ENCODE data around the gene OR2G2.

OR2G2 gene, protein sequence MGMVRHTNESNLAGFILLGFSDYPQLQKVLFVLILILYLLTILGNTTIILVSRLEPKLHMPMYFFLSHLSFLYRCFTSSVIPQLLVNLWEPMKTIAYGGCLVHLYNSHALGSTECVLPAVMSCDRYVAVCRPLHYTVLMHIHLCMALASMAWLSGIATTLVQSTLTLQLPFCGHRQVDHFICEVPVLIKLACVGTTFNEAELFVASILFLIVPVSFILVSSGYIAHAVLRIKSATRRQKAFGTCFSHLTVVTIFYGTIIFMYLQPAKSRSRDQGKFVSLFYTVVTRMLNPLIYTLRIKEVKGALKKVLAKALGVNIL

DNA sequence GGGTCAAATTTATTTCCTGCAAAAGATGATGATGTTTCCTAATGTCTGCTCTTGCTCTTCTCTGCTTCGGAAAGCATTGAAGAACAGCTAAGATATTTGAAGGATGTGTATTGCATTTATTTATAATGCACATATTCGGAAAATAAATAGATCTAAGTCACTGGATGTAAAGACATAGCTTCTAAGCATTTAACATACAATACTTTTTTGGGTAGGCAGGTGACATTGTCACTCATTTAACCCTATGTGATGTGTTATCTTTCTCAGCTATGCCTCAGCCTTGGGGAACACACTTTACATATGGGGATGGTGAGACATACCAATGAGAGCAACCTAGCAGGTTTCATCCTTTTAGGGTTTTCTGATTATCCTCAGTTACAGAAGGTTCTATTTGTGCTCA, at the start of gene OR2G2:
Gene OR2G2 (plus strand): TSS at position 301 of the 400 bp plus-strand sequence. CDS start 0 bp downstream, at position 301.
- DNase-seq (ENCODE audit: low read depth in 2 of 2) = no peak

DNA sequence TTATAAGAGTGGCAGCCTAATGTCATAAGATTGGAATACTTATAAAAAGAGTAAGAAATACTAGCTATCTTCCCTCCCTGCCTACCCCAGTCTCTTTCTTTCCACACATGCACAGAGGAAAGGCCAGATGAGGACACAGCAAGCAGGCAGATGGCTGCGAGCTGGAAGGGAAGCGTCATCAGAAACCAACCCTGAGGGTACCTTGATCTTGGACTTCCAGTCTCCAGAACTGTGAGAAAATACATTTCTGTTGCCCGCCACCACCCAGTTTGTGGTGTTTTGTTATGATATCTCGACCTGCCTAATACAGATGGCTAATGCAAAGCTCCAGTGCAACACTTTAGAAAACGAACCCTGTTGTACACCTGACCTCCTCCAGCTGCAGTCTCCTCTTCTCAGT, 49.6 kb upstream of the OR2G2 start:
- DNase-seq (ENCODE audit: low read depth in 2 of 2) = no peak

DNA sequence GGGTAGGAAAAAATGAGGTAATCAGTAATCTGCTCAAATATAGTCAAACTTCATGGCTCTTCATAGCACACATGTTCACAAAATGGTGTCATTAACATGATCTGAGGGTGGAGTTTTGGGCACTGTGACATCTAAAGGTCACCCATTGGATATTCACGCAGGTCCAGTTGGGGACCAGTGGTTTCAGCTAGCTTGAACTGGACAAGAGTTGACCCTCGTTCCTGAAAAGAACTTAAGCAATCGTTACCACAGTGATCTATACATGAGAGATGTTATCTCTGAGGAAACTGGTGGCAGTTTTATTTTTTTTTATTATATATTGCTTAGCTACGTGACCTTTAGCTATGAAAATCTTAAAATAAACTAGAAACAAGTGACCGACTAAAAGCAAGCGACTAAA, 48.9 kb upstream of the OR2G2 start:
- DNase-seq (ENCODE audit: low read depth in 2 of 2) = no peak

DNA sequence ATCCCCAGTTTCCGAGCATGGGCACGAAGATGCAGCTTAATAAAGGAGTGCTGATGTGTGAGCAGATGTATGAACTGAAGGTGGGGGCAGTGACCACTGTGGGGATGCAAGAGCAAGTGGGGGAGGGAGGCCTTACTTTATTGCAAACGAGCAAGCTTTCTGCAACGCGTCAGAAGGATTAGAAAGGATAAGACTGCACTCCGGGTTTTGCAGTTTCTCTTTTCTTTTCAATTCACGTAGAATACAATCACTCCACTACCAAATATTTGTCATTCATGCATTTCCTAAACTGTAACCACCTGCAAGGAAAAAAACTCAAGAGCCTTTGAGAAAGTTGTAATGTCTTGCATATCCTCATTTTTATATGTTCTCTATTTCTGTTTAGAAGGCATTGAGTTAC, 47.6 kb upstream of the OR2G2 start:
- no peak for DNase-seq (ENCODE audit: low read depth in 2 of 2)

DNA sequence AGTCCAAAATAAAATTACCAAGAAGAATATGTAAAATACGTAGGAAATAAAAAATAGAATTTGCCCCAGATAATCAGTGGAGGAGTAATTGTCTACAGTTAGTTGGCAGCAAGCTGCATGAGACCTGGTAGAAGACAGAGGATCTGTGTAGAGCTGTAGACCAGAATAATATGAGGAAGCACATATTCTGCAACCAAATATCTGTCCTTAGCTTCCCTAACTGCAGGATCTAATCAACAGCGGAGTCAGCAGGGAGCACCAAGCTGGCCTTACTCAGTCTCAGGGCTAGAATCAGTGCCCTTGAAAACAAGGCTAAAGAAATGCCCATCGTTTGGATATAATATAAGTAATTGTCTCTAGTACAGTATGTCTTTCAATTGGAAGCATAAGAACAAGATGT, 45.3 kb upstream of the OR2G2 start:
- no peak for DNase-seq (ENCODE audit: low read depth in 2 of 2)

DNA sequence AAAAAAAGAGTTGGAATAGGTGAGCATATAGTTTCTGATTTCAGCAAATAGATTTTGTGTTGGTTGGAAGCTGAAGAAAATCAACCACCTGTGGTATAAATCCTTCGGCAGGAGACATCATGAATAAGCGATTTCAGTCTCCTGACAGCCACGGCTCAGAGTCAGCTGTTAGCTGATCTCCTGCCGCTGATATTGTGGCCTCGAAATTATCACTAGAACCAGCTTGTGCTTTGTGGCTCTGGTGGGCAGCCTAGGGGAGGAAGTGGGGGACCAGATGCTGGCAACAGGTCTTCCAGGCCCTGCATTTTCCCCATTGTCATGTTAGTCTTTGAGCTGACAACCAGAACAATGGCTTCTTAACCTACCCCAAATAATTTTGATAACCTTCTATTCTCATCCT, 40.1 kb upstream of the OR2G2 start:
- no peak for DNase-seq (ENCODE audit: low read depth in 2 of 2)

DNA sequence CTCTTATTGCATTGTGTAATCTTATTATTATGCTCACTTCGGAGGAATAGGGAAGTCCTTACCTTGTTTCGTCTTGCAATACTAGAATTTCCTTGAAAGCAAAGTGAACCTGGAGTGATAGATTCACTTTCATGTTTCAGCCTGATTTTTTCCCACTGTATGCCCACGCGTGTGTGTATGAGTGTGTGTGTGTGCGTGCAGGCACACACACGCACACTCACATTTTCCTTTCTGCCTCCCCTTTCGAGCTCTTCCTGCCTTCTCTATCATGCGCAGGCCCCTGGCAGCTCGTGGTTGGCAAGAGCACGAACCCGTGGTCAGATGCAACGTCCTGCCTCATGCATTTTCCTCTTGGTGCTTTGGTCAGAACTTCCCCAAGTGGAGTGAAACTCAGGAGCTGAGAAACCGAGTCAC, 39.4 kb upstream of the OR2G2 start, which contains the start of gene GCSAML:
Gene GCSAML (plus strand): TSS at position 366 of the 414 bp plus-strand sequence. CDS start 58 bp downstream, outside the sequence.
- DNase-seq (ENCODE audit: low read depth in 2 of 2) = no peak

DNA sequence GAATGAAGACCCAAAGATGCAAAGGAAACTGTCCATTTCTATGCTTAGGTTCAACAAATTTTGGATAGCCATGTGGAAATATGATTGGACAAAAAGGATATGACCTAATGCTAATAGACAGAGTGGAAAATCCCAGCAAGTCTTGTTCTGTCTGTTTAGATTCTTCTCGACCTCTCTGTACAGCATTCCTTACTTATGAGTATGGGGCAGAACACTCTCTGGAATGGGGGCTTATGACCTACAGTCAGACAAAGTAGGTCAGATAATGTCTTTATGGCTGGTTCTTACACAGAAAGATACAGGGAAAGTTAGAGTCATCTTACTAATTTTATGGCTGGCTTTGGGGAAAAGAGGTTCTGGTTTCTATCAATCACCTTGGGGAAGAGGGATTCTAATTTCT, 36.4 kb upstream of the OR2G2 start:
- DNase-seq (ENCODE audit: low read depth in 2 of 2) = no peak

DNA sequence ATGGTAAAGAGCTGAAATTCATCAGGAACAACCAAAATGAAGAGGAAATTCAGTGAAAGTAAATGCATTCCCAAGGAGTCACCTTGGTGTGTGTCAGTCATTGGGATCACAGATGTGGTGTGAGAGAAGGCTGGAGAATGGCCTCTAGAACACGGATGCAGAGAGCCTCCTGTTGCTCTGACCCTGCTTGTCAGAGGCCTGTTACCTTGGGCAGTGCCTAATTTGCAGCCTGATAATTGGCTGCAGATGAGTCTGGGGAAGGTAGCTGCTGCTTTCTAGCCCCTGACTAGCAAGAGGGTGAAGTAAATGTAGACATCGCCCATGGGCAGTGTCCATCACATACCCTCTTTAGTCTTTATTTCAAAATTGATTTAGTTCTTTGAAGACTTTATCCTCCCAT, 35.9 kb upstream of the OR2G2 start:
- no peak for DNase-seq (ENCODE audit: low read depth in 2 of 2)

DNA sequence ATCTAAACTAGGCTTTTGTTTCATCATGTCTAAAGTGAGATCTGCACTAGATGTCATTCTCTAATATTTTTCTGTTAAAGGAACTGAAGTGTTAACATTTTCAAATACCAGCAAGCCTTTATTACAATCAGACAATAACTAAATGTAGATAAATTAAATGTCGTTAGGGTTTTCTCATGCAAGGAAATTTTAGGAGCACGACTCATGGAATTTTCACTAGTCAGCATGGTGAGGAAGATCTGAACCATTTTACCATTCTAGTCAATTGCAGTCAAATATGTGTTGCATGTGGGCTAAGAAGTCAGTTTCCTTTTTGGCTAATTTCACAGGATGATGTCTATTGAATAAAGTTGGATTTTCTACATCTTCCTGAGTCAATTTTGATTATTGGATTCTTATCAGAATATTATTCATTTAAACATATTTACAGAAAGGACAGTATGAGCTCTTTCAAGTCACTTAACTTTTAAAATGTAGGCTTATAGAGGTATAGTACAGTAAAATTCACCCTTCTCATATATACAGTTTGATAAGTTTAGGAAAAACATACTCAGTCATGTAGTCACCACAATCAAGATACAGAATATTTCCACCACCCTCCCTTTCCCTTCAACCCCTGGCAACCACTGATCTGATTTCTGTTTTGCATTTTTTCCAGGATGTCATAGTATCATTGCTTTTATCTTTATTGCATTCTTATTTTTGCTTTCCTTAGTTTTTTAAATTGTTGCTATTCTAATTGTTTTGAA, 30.1 kb upstream of the OR2G2 start:
- DNase-seq (ENCODE audit: low read depth in 2 of 2) = no peak

DNA sequence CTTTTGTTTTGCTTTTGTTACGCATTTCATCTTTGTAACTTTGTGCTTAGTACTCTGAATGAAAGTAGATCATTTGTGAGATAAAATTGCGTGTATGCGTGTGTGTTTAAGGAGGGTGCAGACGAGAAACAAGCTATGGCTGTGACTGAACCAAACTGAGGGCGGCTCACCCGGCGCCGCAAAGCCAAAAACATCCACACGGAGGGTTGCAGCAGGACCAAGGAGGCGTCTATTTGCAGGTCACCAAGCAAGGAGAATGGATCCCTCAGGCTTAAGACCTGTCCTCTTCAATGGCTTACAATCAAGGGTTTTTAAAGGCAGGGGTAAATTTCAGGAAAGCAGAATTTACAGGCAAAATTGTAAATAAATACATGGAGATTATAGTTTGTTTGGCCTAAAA, 26.4 kb upstream of the OR2G2 start:
- DNase-seq (ENCODE audit: low read depth in 2 of 2) = no peak

DNA sequence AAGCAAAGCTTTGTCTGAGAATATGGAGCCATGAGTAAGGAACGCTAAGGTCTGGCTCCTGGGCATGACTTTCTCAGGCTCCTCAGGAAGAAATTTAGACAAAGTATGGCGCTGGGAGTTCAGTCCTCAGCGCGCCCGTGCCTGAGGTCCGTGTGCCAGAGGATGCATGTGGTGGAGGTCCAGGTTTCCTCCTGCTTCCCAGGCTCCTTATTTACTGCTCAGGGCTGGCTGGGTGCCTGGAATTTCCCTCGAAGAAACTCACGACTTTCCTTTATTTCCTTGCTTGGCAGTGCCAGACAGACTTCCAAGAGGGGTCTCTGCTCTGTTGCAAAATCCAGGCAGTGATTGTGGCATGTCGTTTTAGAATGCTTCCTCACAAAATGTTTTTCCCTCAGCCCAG, 26.0 kb upstream of the OR2G2 start:
- no peak for DNase-seq (ENCODE audit: low read depth in 2 of 2)

DNA sequence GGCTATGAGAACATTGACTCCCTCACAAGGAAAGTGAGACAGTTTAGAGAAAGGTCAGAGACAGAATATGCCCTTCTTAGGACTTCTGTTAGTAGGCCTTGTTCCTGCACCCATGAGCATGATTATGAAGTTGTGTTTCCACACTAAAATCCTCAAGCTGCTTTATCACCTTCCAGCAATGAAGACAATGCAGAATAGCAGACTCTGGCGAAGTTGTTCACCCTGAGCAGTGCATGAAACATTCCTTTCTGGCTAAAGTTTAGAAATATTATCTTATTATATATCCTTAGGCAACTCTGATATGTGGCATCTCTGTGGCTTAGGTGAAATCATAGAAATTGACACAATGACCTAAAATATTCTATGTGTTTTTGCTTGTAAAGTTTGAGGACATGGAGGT, 13.9 kb upstream of the OR2G2 start:
- no peak for DNase-seq (ENCODE audit: low read depth in 2 of 2)

DNA sequence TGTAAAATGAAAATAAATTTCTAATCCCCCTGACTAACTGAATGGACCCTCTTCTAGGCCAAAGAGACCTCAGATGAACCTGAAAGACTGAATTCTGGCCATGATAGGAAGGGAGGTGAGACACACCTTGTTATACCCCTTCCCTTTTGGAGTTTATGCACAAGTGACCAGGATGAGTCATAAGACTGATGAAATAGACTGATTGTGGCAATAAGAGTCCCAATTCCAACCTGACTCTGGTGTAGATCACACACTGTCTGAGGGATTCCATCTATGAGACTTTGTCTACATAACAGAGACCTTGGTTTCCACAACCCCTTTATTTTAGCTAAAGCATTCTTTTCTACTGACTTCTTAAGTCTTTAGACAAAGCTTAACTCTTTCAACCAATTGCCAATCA, 13.5 kb upstream of the OR2G2 start:
- DNase-seq (ENCODE audit: low read depth in 2 of 2) = no peak

DNA sequence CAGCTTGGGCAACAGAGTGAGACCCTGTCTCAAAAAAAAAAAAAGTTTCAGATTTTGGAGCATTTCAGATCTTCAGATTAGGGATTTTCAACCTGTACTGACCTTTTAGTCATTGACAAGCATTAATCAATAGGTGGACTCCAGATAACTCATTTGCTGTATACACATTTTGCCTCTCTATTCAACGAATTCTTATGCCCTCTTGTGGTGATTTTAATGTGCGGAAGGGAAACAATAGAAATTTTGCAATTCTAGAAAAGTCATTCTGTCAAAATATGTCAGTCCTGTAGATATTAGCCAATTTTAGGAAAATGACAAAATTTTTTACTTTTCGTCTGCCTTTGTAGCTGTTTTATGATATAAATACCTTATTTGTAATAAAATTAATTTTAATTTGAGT, 11.6 kb upstream of the OR2G2 start:
- no peak for DNase-seq (ENCODE audit: low read depth in 2 of 2)

DNA sequence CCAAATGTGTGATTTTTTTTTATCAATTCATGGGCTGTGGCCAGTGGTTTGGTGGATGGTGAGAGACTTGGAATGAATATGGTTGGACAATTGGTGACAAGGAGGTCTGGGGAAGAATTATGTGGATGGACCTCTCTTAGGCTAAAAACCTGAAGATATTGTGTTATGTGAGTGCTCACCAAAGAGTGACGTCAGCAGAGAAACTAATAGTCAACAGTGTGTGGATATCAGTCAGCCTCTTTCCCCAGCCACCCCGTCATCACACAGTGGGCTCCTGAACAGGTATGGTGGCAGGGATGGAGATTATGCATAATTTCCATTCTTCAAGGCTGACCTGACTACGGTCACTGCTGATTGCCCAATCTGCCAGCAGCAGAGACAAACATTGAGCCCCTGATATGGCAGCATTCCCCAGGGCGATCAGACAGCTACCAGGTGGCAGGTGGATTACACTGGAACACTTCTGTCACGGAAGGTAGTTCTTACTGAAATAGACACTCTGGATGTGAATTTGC, 9.2 kb upstream of the OR2G2 start:
- no peak for DNase-seq (ENCODE audit: low read depth in 2 of 2)

DNA sequence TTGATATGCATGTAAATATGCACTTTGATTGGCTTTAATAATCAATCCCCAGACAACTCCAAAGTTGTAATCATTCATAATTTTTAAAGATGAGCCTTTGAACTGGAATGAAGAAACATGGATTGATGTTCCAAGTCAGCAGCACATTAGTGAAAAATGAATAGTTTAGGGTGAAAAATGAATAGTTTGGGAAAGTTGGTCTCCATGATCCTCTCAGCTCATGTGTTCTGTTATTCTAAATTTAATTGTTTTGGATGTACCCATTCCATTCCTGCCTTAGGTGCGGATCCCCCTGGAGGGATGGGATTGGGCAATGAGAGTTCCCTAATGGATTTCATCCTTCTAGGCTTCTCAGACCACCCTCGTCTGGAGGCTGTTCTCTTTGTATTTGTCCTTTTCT, 17.1 kb downstream of the OR2G2 start, which contains the start of gene OR2G3:
Gene OR2G3 (plus strand): TSS at position 301 of the 400 bp plus-strand sequence. CDS start 0 bp downstream, at position 301.
- DNase-seq (ENCODE audit: low read depth in 2 of 2) = no peak

DNA sequence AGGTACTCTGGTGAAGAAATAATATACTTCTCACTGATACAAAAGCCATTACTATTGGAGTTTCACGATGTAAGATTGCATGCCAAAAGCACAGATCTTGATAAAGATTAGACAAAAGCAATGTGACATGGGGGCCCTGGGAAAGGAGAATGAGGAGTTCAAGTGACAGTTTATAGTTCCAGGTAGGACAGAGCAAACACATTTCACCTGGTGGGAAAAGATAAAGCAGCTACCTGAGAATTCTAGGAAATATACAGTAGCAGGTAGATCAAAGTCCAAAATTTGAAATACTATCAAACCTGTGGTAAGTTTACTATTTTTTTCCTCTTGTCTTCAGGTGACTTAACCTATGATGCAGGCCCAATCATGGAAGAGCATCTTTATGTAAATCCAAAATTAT, 25.2 kb downstream of the OR2G2 start:
- DNase-seq (ENCODE audit: low read depth in 2 of 2) = no peak

DNA sequence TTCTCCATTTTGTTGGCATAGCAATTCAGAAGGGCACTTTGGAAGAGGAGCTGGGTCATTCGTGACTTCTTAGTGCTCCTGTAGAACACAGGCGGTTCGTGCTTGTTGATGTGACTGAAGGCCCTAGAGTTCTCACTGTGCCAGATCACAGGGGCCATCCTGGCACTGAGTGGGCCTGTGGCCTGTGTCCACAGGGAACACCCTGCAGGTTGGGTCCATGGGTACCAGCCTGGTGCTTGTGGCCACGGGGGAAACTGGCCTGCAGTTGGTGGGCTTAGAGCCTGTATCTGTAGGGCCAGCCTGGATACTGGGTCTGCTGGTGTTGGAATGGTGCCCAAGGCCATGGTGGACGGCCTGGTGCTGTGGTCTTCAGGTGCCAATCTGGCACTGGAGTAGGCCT, 26.5 kb downstream of the OR2G2 start:
- DNase-seq (ENCODE audit: low read depth in 2 of 2) = no peak

DNA sequence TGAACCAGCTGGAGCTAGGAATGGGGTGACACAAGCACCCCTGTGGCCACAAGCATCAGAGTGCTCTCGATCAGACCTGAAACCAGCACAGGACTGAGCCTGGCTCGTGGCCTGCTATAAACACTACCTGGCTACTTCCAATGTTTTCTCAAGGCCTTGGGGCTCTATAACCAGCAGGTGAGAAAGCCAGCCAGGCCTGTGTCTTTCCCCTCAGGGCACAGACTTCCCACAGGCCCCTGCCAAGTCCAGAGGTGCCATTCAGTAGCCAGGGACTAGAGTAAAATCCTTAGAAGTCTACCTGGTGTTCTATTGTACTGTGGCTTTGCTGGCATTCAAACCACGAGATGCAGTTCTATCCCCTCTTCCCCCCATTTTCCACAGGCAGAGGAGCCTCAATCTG, 39.8 kb downstream of the OR2G2 start:
- DNase-seq (ENCODE audit: low read depth in 2 of 2) = no peak

DNA sequence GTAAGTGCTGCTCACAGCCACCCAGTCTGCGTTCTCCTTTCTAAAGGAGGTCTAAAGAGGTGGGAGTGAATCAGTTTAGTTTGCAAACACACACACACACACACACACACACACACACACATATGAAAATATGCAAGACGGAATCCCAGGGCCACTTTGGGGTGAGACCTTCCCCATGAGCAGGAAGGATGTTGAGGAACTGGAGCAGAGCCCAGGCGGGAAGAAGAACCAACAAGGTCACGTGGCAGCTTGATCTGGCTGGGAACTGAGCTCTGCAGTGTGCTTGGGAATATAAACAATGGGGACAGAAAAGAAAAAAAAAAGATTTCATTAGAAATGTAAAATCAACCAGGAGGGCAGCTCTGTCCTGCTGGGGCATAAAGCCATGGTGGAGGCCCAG, 49.9 kb downstream of the OR2G2 start:
- no peak for DNase-seq (ENCODE audit: low read depth in 2 of 2)

DNA sequence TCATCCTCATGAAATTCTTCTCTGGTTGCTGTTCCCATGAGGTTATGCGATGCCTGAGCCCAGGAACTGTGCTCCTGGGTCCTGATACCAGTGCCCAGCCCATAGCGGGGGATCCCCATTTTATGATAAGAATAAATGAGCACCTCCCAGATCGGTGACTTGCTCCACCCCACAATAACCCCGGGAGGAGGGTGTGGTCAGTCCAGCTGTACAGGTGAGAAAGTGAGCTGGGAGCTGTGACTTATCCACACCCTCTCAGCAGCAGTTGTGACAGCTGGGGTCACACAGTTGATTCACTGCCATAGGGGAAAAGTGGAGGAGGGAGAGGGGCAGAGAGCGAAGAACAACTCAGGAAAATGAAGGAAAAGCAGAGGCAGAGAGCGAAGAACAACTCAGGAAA, 50.6 kb downstream of the OR2G2 start:
- no peak for DNase-seq (ENCODE audit: low read depth in 2 of 2)
